Islet of Langerhans (tissue), 1 donor: ENCODE measurements around the gene CCDC38.
A peak's percentile ranks its signal among the peaks of the same experiment; 100 is the strongest.

ENCODE experiments used
- FAIRE-seq: peaks from one replicate; lab custom pipeline; 2011; peaks lifted over from hg19 to GRCh38; lab: Jason Lieb, UNC

Gene CCDC38

DNA sequence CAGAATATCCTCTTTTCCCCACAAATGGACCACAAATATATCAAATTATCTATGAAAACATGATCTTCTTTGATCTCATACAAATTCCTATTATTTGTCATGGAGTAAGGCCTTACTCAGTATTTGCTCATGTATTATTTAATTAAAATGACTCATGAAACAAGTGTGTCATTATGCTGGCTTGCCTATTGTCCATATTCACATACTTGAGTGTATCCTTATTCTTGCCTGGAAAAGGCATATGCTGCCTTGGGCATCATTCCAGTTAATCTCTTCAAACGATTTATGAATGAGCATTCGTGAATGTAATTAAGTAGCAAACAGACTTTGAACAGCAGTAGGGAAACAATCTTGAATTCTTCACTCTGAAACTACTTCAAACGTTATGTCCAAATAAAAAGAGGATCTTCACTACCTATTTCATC is 106.2 kb downstream of the CCDC38 start:
- no peak for FAIRE-seq

DNA sequence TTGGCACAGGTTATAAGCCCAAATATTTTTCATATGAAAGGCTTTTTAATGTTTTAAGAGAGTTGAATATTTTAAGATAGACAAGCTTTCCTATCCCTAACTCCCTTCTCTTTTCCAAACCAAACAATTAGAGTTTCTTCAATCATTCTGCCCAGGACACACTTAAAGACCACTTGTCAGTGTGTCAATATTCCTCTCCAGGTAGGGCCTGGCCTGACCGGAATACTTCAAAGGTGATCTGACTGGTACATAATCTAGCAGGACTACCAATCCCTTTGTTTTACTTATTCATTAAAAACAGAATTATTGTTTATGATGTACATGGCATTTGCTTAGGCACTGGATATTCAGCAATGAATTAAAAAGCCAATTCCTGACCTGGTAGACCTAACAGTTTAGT is 107.8 kb downstream of the CCDC38 start:
- FAIRE-seq: no peak

- no peak for FAIRE-seq
Observed at GRCh38 chr12:95830335-95831089, 111.9 kb downstream of the CCDC38 start.

GRCh38 chr12:95829395-95829794 is 113.0 kb downstream of the CCDC38 start:
- FAIRE-seq: no peak

DNA sequence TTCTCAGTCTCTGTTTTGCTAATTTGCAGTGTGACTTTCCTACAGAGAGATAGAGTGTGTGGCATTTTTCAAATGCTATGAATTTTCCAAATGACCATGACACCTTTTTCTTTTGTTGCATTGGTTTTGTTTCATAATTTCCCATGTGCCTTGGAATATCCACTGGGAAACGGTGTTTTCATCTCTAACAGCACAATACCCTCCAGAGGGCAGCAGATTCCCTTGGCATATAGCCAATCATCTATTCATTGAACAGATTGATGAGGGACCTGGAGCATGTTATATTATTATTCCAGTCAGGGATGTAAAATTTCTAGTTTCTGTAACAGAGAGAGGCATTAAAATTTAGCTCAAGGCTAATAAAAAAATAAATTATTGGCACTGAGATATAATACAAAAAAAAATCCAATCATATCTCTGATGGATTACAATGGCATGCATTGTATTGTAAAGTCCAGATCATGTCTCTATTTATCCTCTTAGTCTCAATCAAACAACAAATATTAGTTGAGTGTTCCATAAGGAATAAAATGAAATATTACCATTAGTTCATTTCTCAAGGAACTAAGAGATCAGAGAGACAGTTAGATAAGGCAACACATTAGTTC is 122.2 kb downstream of the CCDC38 start:
- FAIRE-seq: peak; percentile 49
